ENCODE results near the gene FHOD3.

DNA sequence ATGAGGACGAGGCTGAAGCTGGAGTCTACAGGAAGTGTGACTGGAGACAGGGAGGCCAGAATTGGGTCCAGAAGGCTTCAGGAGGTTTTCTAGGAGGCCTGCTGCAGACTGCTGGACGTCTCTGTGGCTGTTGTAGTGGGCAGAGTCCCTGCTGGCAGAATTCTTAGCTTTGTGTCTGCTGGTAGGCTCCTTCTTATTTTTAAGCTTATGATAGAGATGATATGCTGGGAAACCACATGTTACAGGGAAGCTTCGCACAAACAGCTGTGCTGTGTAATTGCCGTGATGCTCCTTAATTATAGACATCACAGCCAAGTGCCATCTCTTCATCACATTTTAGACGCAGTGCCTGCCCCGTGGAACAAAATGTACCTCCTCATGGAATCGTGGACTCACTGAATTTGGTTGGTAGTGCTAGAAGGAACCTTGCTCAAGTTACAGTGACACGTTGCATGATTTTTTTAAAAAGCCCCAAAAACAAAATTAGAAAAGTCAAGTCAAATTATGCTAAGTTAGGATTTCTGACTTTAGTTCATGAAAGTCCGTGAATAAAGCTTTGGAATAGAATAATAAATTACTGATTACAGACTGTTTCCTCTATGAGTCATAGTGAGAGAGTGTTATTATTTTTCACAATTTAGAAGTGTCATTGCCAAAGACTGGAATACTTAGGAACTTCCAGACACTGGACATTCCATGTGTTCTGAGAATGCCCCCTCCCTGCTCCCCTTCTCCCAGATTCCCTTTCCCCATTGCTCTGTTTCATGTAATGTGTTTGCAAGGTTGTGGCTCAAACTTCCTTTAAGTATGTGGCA, 144.1 kb downstream of the FHOD3 start:
- TF ChIP-seq ZNF621 (tag by site-specific recombination; IDR thresholded peaks at IDR 0.05) (no peak), ZNF121 (tag by site-specific recombination; IDR thresholded peaks at IDR 0.05) (no peak)
- TF ChIP-seq, protein P1, sequence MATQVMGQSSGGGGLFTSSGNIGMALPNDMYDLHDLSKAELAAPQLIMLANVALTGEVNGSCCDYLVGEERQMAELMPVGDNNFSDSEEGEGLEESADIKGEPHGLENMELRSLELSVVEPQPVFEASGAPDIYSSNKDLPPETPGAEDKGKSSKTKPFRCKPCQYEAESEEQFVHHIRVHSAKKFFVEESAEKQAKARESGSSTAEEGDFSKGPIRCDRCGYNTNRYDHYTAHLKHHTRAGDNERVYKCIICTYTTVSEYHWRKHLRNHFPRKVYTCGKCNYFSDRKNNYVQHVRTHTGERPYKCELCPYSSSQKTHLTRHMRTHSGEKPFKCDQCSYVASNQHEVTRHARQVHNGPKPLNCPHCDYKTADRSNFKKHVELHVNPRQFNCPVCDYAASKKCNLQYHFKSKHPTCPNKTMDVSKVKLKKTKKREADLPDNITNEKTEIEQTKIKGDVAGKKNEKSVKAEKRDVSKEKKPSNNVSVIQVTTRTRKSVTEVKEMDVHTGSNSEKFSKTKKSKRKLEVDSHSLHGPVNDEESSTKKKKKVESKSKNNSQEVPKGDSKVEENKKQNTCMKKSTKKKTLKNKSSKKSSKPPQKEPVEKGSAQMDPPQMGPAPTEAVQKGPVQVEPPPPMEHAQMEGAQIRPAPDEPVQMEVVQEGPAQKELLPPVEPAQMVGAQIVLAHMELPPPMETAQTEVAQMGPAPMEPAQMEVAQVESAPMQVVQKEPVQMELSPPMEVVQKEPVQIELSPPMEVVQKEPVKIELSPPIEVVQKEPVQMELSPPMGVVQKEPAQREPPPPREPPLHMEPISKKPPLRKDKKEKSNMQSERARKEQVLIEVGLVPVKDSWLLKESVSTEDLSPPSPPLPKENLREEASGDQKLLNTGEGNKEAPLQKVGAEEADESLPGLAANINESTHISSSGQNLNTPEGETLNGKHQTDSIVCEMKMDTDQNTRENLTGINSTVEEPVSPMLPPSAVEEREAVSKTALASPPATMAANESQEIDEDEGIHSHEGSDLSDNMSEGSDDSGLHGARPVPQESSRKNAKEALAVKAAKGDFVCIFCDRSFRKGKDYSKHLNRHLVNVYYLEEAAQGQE (tag by site-specific recombination; IDR thresholded peaks at IDR 0.05) = no peak
- TF ChIP-seq, protein P2, sequence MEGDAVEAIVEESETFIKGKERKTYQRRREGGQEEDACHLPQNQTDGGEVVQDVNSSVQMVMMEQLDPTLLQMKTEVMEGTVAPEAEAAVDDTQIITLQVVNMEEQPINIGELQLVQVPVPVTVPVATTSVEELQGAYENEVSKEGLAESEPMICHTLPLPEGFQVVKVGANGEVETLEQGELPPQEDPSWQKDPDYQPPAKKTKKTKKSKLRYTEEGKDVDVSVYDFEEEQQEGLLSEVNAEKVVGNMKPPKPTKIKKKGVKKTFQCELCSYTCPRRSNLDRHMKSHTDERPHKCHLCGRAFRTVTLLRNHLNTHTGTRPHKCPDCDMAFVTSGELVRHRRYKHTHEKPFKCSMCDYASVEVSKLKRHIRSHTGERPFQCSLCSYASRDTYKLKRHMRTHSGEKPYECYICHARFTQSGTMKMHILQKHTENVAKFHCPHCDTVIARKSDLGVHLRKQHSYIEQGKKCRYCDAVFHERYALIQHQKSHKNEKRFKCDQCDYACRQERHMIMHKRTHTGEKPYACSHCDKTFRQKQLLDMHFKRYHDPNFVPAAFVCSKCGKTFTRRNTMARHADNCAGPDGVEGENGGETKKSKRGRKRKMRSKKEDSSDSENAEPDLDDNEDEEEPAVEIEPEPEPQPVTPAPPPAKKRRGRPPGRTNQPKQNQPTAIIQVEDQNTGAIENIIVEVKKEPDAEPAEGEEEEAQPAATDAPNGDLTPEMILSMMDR (tag by site-specific recombination; IDR thresholded peaks at IDR 0.05) = no peak
